Measurements from ENCODE around the gene FAM20C.
"Not testable (repeated sequence)": the region's sequence is repeated elsewhere in the genome, so short reads cannot be mapped to it uniquely, and the experiment has no call there.

FAM20C gene

GRCh38 chr7:192701-193480 lies 520 bp downstream of the FAM20C start:
- DNase-seq (ENCODE audit: low read depth), result no peak

- no peak for DNase-seq (ENCODE audit: low read depth)
These were observed 1.3 kb downstream of the FAM20C start for GRCh38 chr7:193481-194251.

GRCh38 chr7:194252-195009 lies 2.1 kb downstream of the FAM20C start:
- DNase-seq (ENCODE audit: low read depth), result no peak

GRCh38 chr7:195010-195829 lies 2.8 kb downstream of the FAM20C start:
- DNase-seq (ENCODE audit: low read depth), result no peak

GRCh38 chr7:195830-196128 lies 3.4 kb downstream of the FAM20C start:
- no peak for DNase-seq (ENCODE audit: low read depth)

GRCh38 chr7:196283-196682 lies 3.9 kb downstream of the FAM20C start:
- no peak for DNase-seq (ENCODE audit: low read depth)

GRCh38 chr7:196778-197321 lies 4.5 kb downstream of the FAM20C start:
- no peak for DNase-seq (ENCODE audit: low read depth)

GRCh38 chr7:197413-198335 lies 5.3 kb downstream of the FAM20C start:
- DNase-seq (ENCODE audit: low read depth), result no peak

- no peak for DNase-seq (ENCODE audit: low read depth)
These were observed 7.3 kb downstream of the FAM20C start for GRCh38 chr7:199483-200249.

GRCh38 chr7:200290-200689 lies 7.9 kb downstream of the FAM20C start:
- DNase-seq (ENCODE audit: low read depth), result no peak

- DNase-seq (ENCODE audit: low read depth), result no peak
These were observed 8.3 kb downstream of the FAM20C start for GRCh38 chr7:200704-201103.

GRCh38 chr7:204326-204725 lies 12.0 kb downstream of the FAM20C start:
- no peak for DNase-seq (ENCODE audit: low read depth)

- DNase-seq (ENCODE audit: low read depth), result no peak
These were observed 13.0 kb downstream of the FAM20C start for GRCh38 chr7:205115-206010.

- DNase-seq (ENCODE audit: low read depth), result not testable (repeated sequence)
These were observed 14.0 kb downstream of the FAM20C start for GRCh38 chr7:206351-206750.

GRCh38 chr7:207418-208129 lies 15.2 kb downstream of the FAM20C start:
- DNase-seq (ENCODE audit: low read depth), result no peak

GRCh38 chr7:208130-208673 lies 15.8 kb downstream of the FAM20C start:
- DNase-seq (ENCODE audit: low read depth), result no peak

- DNase-seq (ENCODE audit: low read depth), result no peak
These were observed 16.4 kb downstream of the FAM20C start for GRCh38 chr7:208816-209215.

- no peak for DNase-seq (ENCODE audit: low read depth)
These were observed 17.0 kb downstream of the FAM20C start for GRCh38 chr7:209416-209815.
